Right forelimb (tissue), 1 donor: ENCODE measurements around the gene KCTD19.
"Not testable (repeated sequence)": the region's sequence is repeated elsewhere in the genome, so short reads cannot be mapped to it uniquely, and the experiment has no call there.

Experiments
- DNase-seq: peaks from one replicate; pipeline ENCODE4 v3.0.0-alpha.2; 2018

Gene KCTD19

GRCh38 chr16:67326472-67327309, at the start of gene KCTD19, which contains the start of gene LRRC36:
Gene KCTD19, minus strand, starts transcription at chr16:67326741. Its CDS starts 34 bp downstream, at chr16:67326707.
Gene LRRC36, plus strand, starts transcription at chr16:67326815. Its CDS starts 48 bp downstream, at chr16:67326863.
- DNase-seq: peak; percentile 77

GRCh38 chr16:67376012-67376411, 49.5 kb upstream of the KCTD19 start:
- not testable (repeated sequence) for DNase-seq

DNA sequence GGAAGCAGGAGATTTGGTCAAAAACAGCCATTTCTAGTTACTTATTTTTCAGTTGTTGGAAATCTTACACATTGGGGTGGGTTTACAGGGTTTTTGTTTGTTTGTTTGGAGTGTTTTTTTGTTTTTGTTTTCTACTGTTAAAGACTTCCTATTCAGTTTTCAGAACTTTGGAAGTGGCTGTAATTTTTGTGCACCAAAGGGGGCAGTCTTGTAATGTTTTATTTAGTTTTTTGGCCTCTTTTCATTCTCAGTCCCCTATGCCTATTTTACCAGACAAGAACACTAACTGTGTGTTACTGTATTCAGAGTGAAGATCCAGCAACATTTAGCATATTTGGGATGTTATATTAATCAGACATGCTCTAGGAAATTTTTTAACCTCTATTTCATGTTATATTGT, 46.1 kb upstream of the KCTD19 start:
- DNase-seq: no peak

DNA sequence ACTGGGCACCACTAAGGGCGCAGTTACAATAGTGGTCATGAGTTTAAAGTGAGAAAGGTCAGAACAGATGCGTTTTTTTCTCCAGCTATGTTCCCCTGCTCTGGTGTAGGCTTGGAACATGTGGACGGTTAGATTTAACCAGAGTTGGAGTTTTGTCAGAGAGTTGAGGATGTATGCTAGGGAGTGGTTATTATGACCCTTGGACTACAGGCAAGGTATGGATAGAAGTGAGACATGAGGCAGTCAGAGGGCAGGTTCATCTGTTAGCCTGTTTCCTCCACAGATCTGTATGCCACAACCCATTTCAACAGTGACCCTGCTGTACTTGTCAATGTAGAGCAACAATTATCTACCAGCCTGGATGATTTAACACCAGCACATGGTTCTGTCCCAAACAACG, 44.1 kb upstream of the KCTD19 start:
- no peak for DNase-seq

GRCh38 chr16:67364600-67365235, 38.2 kb upstream of the KCTD19 start:
- no peak for DNase-seq

DNA sequence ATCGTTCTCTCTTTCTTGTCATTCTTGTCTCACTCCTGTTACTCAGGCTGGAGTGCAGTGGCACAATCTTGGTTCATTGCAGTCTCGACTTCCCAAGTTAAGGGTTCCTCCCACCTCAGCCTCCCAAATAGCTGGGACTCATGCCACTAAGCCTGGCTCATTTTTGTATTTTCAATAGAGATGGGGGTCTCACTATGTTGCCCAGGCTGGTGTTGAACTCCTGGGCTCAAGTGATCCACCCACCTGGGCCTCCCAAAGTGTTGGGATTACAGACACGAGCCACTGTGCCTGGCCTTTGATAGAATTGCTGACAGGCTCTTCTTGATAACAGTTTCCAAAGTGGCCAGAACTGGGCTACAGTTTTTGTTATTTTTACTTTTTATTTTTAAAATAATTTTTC, 34.5 kb upstream of the KCTD19 start:
- DNase-seq: no peak

DNA sequence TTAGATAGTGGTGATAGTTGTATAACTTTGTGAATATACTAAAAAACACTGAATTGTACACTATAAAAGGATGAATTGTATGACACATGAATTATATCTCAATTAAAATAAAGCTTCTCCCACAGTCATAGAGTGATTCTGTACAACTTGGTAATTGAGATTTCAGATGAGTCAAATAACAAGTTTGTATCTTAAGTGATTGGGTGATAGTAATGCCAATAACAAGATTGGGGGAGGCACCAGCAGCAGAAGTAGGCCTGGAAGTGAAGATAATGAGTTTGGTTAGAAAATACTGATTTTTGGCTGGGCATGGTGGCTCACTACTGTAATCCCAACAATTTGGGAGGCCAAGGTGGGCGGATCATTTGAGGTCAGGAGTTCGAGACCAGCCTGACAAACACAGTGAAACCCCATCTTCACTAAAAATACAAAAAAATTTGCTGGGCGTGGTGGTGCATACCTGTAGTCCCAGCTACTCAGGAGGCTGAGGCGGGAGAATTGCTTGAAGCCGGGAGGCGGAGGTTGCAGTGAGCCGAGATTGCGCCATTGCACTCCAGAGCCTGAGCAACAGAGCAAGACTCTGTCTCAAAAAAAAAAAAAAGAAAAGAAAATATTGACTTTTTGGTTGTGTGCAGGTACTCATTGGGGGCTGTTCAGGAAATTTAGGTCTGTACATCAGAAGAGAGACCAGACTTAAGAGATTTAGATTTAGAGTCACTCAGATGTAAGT, 33.2 kb upstream of the KCTD19 start:
- DNase-seq: not testable (repeated sequence)

DNA sequence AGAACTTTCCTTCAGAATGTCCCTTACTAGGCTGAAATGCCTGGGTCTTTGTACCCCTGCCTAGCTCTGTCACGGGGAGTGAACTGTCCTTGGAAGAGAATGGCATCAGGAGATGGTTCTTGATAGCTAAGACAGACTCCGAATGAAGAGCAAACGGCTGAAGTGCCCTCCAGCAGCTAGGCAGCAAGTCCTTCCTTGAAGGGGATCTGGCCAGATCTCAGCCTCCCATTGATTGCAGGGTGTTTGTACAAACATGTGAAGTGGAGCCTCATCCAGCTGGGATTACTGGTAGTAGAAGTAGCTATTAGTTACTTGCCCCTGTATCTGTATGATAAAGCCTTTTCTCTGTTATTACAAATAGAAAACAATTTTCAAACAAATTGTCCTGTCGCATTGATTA, 31.0 kb upstream of the KCTD19 start:
- no peak for DNase-seq

GRCh38 chr16:67356396-67356795, 29.9 kb upstream of the KCTD19 start:
- no peak for DNase-seq

DNA sequence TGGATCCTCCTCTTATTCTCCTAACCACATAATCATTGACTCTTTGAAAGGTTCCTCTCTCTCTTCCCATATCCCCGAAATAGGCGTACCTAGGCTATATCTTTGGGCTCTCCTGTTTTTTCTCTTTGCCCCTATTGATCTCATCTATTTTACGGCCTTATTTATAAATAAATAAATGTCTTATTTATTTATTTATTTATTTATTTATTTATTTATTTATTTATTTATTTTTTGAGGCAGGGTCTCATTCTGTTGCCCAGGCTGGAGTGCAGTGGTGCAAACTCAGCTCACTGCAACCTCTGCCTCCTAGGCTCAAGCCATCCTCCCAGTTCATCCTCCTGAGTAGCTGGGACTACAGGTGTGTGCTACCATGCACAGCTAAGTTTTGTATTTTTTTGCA, 25.9 kb upstream of the KCTD19 start:
- DNase-seq: not testable (repeated sequence)

- DNase-seq: no peak
Measured at GRCh38 chr16:67350324-67350723, 23.8 kb upstream of the KCTD19 start.

DNA sequence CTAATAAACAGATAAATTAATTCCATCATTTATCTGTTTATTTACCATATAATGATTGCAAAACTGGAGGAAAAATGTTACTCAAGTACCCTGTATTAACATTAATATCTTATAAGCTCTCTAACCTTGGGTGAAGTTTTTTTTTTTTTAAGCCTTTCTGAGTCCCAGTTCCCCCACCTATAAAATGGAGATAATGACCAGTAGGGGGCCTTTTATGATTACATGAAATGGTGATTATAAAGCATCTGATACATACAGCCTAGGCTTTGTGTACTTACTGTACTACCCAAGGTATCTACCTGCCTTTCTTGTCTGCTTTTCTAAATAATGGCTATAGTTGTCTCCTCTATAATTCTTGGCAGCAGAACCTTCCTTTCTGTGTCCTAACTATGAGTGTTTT, 22.6 kb upstream of the KCTD19 start:
- DNase-seq: no peak

DNA sequence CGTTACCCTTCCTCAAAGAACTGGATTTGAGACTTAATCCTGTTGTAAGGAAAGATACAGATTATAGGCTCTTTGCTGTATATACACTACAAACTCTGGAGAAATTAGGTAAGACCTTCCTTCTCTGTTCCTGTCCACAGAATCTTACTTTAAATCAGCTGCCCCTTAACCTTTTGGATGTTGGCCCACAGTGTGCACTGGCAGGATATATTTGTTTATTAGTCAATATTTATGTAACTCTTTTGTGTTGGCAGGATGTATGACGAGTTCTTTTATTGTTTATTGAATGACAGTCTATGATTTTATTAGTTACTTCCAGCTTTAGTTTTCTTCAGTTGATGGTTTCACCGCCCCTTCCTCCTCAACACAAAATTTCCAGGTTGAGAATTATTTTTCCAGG, 19.8 kb upstream of the KCTD19 start:
- DNase-seq: no peak

- DNase-seq: no peak
Measured at GRCh38 chr16:67345401-67345800, 18.9 kb upstream of the KCTD19 start.

DNA sequence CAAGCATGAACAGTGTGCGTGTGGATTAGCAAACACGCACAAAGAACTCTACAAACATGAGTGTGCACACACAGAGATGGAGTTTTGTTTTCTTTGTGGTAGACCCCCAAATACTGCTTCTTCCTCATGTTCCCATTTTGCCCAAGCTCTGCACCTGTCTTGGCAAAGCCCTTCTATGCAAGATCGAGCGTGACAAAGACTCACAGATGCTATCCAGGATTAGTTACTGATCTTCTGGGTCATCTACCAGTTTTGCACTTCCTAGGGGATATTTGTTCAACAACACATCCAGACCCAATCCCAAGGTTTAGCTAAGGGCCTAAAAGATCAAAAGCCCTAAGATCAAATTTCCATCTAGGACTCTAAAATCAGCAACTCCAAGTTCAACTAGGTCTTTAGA, 16.1 kb upstream of the KCTD19 start:
- no peak for DNase-seq

GRCh38 chr16:67341250-67341649, 14.7 kb upstream of the KCTD19 start:
- DNase-seq: no peak

DNA sequence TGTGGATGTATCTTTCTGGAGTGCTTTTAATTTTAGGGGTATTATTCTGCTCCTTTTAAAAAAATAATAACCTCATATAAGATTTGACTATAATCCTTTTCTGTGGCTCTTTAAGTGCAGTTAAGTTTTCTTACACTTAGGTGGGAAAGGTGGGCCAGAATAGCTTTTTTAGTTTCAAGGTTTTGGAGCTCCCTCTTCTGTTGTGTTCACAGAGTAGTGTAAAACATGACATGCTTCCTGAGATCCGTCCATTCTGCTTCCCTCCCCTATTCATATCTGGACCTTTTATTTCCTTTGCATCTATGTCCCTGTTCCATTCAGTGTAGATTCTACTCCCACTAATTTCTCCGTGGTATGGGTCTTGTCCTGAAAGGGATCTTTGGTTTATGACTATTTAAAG, 12.9 kb upstream of the KCTD19 start:
- DNase-seq: no peak

DNA sequence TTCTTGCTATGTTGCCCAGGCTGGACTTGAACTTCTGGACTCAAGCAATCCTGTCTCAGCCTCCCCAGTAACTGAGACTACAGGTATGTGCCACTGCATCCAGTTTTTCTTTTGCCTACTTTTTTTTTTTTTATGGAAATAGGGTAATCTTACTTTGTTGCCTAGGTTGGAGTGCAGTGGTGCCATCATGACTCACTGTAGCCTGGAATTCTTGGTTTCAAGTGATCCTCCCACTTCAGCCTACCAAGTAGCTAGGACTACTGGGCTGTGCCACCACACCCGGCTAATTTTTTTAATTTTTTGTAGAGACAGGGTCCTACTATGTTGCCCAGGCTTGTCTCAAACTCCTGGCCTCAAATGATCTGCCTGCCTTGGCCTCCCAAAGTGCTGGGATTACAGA, 10.1 kb upstream of the KCTD19 start:
- no peak for DNase-seq

DNA sequence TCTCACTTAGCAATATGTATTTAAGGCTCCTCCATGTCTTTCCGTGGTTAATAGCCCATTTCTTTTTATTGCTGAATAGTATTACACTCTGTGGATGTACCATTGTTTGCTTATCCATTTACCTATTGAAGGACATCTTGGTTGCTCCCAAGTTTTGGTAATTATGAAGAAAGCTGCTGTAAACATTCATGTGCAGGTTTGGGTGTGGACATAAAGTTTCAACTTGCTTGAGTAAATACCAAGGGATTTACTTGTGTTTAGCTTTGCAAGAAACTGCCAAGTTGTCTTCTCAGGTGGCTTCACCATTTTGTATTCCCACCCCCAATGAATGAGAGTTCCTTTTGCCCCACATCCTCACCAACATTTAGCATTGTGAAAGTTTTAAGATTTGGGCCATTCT, 9.6 kb upstream of the KCTD19 start:
- DNase-seq: no peak

- DNase-seq: no peak
Measured at GRCh38 chr16:67333315-67333714, 6.8 kb upstream of the KCTD19 start.

DNA sequence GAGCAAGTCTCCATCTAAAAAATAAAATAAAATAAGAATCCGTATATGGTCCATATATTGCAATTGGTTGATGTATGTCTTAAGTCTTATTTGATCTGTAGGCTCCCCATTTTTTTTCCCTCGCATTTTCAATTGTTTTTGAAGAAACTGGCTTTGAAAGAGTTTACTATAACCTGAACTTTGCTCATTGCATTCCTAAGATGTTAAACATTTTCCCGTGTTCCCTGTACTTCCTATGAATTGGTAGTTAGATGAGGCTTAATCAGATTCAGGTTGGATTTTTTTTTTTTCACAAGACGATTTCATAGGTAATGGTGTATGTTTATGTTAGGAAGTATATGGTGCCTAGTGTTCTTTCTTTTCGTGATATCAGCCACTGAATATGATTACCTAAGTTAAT, 3.4 kb upstream of the KCTD19 start:
- DNase-seq: no peak

DNA sequence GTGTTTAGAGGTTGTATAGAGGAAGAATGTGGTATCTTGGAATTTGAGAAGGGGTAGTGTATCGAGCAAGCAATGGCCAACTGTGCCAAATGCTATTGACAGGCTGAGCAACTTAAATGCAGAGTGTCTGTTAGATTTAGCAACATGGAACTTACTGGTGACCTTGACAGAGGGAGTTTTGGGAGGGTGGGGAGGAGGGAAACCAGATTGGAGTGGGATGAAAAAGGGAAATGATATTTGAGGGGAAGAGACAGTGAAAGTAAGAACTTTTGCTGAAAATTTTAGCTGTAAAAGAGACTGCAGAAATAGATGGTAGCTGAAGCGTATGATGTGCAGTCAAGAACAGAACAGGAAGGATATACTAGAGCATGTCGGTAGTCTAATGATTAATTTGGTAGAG, 1.2 kb upstream of the KCTD19 start:
- no peak for DNase-seq

DNA sequence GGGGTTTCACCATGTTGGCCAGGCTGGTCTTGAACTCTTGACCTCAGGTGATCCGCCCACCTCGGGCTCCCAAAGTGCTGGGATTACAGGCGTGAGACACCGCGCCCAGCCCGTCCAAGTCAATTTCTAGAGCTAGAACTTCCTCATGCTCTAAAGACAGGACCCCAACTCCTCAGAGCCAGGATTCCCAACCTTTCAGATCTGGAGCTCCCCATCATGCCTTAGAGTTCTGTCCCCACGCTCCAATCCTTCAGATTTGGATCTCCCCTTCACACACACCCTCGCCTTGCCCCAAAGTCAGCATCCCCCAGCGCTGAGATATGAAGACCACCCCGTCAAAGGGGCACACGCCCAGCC, 448 bp downstream of the KCTD19 start:
- DNase-seq: no peak

DNA sequence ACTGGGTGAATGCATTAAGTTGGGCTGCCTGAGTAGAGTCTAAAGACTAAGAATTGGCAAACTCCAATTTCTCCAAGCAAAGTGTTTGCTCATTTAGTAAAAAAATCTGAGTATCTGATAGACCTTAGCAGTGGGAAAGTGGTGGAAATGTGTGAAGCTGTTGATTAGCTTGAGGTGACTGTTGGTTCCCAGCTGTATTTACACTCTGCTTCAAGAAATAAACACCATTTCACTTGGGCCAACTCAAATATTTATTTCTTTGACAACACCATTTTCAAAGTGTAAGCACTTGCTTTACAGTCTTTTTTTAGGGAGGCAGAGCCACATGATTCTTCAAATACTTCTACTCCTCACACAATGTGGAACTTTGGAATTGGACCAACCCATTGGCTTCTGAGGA, 8.7 kb downstream of the KCTD19 start:
- no peak for DNase-seq
